Neural crest cell (in vitro differentiated cells): Measurements from ENCODE around the gene TSPAN1. TPM values are rescaled to one million over a fixed set of nuclear protein-coding genes. Genes with fewer than 3 reads are reported as not detected.

Experiments used
- DNase-seq: peaks from one replicate; pipeline ENCODE4 v3.0.0; 2021; ENCODE audit warnings: low read depth, mixed read lengths, low spot score
- H3K27ac Mint-ChIP-seq: one replicate; pipeline ENCODE4 v1.8.0; 2021; ENCODE audit warnings: mild to moderate bottlenecking, mixed read lengths; ENCODE audit not compliant: unreplicated experiment
- H3K27me3 Mint-ChIP-seq: 2 replicates; pipeline ENCODE4 v1.8.0; 2021; ENCODE audit warnings: low read depth, mild to moderate bottlenecking, mixed read lengths
- H3K36me3 Mint-ChIP-seq: 2 replicates; pipeline ENCODE4 v1.8.0; 2021; ENCODE audit warnings: low read depth, mild to moderate bottlenecking, mixed read lengths
- H3K4me1 Mint-ChIP-seq: 2 replicates; pipeline ENCODE4 v1.8.0; 2021; ENCODE audit warnings: mixed read lengths
- H3K4me3 Mint-ChIP-seq: one replicate; pipeline ENCODE4 v1.8.0; 2021; ENCODE audit warnings: mild to moderate bottlenecking, mixed read lengths
- H3K9me3 Mint-ChIP-seq: 2 replicates; pipeline ENCODE4 v1.8.0; 2021; ENCODE audit warnings: mixed read lengths
- CTCF ChIP-seq: fragments of 200-600 bp; sonication (generic); conservative IDR thresholded peaks from 2 replicates; pipeline ENCODE4 v1.5.0; 2021; ENCODE audit warnings: antibody characterized with exemption, mild to moderate bottlenecking
- total RNA-seq: library from RNA; stranded (reverse); gene quantifications from 2 replicates; pipeline ENCODE4 v1.2.1, GENCODE V29; 2021

Gene TSPAN1
- total RNA-seq, 1 donor from 2014 or later, result not detected

- DNase-seq, result no peak
- TF ChIP-seq CTCF, result no peak
- Mint-ChIP-seq H3K36me3 (no peaks in the 10 kb centered on the region), H3K27me3 (no peaks in the 10 kb centered on the region), H3K9me3 (no peaks in the 10 kb centered on the region), H3K27ac (no peak overlapping the region), H3K4me3 (no peak overlapping the region), H3K4me1 (no peaks in the 10 kb centered on the region)
These were observed 14.7 kb upstream of the TSPAN1 start for GRCh38 chr1:46160212-46160611.

- DNase-seq, result no peak
- peak overlapping the region; percentile 12 for H3K27ac Mint-ChIP-seq
- H3K9me3 Mint-ChIP-seq, result no peaks in the 10 kb centered on the region
- H3K27me3 Mint-ChIP-seq, result peaks cover 4% of the 10 kb centered on the region
- H3K4me1 Mint-ChIP-seq, result no peaks in the 10 kb centered on the region
- H3K4me3 Mint-ChIP-seq, result no peak overlapping the region
- TF ChIP-seq CTCF, result no peak
- no peaks in the 10 kb centered on the region for H3K36me3 Mint-ChIP-seq
These were observed 8.1 kb upstream of the TSPAN1 start for GRCh38 chr1:46166521-46167462.

GRCh38 chr1:46168477-46168876 is 6.4 kb upstream of the TSPAN1 start:
- no peak for DNase-seq
- Mint-ChIP-seq H3K27ac (no peak overlapping the region), H3K36me3 (no peaks in the 10 kb centered on the region), H3K27me3 (peaks cover 4% of the 10 kb centered on the region), H3K9me3 (no peaks in the 10 kb centered on the region), H3K4me3 (no peak overlapping the region), H3K4me1 (no peaks in the 10 kb centered on the region)
- TF ChIP-seq CTCF, result no peak

- Mint-ChIP-seq H3K27ac (no peak overlapping the region), H3K27me3 (peaks cover 4% of the 10 kb centered on the region), H3K4me1 (no peaks in the 10 kb centered on the region), H3K9me3 (no peaks in the 10 kb centered on the region), H3K4me3 (no peak overlapping the region), H3K36me3 (no peaks in the 10 kb centered on the region)
- TF ChIP-seq CTCF, result no peak
- DNase-seq, result no peak
These were observed 5.0 kb upstream of the TSPAN1 start for GRCh38 chr1:46169811-46170454.

- no peaks in the 10 kb centered on the region for H3K9me3 Mint-ChIP-seq
- no peak overlapping the region for H3K27ac Mint-ChIP-seq
- TF ChIP-seq CTCF, result no peak
These were observed 3.5 kb upstream of the TSPAN1 start for GRCh38 chr1:46171351-46171750.

More at GRCh38 chr1:46171351-46171750, 3.5 kb upstream of the TSPAN1 start:
- no peaks in the 10 kb centered on the region for H3K4me1 Mint-ChIP-seq
- no peak for DNase-seq
- no peak overlapping the region for H3K4me3 Mint-ChIP-seq
- peaks cover 4% of the 10 kb centered on the region for H3K27me3 Mint-ChIP-seq
- no peaks in the 10 kb centered on the region for H3K36me3 Mint-ChIP-seq
